CD4-positive, alpha-beta T cell treated with Interferon gamma for 1 hour (primary cell): ENCODE data around the gene MAP2K6.

Experiments used
- DNase-seq: peaks from one replicate; pipeline ENCODE4 v3.0.0-alpha.2; 2020

MAP2K6 gene

DNA sequence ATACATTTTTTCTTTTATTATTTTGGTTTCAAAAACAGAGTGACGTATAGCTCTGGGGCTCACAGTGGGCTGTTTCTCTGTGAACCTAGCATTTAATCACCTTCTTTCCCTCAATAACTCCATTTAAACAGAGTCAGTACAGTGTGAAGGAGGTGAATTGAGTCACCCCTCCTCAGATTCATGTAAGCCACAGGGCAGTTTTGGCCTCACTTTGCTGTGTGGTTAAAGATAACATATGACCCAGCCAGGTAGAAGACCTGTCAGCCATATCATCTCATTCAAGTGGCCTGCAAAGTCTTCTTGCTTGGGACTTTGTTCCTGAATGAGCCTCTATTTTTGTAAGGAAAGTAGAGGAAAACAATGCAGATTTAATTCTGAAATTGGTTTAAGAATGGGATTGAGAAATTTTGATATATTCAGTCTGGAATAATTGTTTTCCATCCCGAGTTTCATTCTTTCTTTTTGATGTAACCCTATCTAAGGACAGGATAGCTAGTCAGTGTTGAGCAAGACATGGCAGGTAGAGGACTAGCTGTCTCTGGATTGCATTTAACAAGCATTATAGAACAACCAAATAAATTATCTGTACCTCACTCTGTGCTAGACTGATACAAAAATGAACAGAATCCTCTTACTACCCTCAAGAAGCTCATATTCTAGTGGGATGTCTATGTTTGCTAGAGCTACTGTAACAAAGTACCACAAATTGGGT lies 13.1 kb downstream of the MAP2K6 start:
- DNase-seq = no peak

DNA sequence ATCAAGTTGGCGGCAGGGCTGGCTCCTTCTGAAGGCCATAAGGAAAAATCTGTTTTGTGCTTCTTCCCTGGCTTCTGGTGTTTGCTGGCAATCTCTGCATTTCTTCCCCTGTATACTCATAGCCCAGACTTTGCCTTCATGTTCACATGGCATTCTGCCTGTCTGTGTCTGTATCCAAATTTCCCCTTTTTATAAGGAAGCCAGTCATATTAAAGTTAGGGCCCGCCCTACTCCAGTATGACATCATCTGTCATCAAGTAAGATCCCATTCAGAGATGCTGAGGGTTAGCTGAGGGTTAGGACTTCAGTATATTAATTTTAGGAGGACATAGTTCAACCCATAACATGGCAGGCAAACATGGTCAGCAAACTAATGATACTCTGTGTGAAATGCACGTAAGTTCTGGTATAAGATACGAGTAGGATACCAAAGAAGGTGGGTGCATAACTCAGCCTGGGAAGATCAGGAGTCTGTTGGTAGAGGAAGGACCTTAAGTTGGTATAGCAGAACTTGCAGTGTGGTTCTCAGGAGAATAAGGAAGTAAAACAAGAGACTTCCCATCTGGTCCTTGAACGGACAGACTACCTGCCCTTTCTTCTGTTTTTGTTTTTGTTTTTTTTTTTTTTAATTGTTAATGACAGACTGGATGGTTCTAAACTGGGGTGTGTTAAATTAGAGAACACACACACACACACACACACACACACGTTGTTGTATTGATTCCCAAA lies 13.9 kb downstream of the MAP2K6 start:
- no peak for DNase-seq

DNA sequence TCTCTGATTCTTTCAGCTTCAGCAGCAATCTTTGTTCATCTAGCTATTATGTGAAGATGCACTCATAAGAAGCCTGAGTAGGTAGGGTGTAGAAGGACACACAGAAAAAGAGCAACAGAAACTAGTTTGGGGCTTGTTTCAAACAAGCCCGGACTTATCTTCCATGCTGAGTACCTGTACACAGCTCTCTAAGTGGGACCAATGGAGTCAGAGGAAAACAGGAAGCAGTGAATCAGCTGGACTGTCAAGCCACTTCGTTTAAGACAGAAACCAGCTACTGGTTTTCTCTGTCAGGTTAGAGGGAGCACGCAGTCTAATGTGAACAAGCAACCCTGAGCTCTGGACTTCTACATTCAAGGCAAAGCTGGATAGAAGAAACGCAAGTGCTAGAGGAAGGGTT lies 16.0 kb downstream of the MAP2K6 start:
- no peak for DNase-seq

DNA sequence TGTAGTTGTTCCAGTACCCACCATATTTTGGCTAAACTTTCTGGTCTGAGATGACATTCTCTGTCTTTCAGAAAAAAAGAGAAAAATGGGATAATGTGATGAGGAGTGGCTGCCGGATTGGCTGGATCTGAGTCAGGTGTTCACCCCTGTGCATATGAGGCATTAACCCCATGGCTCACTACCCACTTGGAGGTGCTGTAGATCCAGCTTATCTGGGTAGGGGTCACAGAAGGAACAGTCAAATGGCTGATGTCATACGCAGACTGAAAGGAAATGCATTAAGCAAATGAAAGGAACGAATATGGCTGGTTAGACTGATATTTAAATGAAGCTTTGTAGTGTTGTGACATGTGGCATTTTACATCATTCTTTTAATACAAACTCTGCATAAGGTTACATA lies 17.3 kb downstream of the MAP2K6 start:
- no peak for DNase-seq

DNA sequence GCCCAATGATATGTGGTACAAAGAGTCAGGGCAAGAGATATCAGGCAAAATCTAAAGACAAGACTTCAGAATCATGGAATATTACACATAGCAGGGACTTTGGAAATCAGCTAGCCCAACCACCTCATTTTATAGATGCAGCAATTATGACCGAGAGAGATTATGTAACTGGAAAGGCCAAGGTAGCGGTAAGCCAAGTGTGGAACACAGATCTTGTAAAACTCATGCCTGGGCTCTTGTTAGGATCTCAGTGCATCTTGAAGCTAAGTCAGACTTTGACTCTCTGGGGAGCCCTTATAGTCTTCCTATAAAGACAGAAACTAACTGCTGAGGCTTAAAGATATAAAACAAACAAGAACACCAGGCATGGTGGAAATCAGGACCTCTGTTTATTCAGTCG lies 18.6 kb downstream of the MAP2K6 start:
- DNase-seq = no peak

DNA sequence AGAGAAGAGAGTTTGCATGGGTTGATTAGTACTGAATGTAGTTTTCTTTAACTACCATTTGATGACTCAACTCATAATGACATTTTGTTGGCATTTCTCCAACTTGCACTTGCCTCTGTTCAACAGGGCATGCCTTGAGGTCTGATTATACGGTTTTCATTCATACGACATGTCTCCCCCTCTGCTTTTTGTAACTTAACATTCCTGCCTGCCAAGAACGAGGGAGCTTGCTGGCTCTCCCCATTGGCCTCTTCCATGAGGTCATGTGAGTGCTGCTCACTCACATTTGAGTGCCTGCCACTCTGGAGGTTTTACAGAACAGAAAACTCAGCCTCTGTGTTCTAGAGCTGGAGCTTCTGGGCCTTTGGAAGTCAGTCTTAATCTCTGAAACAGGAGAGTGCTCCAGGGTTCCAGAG lies 19.7 kb downstream of the MAP2K6 start:
- DNase-seq = no peak

DNA sequence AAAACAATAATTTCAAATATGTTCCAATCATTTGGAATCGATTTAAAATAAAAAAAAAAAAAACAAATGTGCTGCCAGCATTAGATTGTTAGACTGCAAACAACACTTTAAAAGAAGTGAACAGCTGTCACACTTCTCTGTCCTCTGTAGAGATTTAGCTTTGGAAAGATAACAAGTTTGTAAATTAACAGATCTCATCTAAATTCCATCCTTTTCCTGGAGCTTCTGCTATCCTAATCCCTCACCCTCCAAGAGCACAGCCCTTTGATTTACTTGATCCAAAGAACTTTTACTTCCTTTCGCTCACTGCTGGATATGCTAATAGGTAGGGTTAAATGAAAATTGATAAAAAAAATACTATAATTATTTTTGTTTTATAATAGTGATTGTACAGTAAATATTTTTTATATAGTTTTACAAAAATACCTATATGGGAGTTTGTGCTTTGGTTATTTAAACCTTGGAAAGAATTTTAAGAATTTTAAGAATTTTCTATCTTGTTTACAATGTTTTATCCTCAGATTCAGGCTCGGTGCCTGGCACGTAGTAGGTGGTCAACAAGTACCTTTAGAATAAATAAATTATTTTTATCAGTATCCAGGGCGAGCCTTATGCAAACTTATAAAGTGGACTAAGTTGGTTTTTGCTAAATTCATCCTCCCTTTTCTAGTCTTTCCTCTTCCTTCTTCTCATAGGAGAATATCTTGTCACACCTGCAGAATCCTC lies 21.6 kb downstream of the MAP2K6 start:
- no peak for DNase-seq

DNA sequence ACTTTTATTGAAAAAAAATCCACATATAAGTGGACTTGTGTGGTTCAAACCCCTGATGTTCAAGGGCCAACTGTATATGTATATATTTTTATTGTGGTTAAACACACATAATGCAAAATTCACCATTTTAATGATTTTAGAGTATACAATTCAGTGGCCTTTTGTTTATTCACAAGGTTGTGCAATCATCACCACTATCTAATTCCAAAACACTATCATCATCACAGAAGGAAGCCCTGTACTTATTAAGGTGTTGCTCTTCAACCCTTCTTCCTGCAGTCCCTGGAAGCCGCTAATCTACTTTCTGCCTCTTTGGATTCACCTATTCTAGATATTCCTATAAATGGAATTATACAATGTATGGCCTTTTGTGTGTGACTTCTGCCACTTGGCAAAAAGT lies 23.0 kb downstream of the MAP2K6 start:
- DNase-seq = no peak

DNA sequence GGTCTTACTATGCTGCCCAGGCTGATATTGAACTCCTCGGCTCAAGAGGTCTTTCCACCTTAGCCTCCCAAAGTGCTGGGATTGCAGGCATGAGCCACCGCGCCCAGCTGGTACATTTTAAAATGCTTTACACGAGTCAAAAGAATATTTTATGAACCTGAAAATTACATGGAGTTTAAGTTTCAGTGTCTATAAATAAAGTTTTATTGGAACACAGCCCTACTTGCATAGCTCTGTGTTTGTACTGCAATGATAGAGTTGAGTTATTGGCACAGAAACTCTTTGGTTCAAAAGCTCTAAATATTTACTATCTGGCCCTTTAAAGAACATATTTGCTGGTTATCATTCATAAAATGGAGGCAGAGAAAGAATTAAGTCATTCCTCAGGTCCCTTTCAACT lies 24.3 kb downstream of the MAP2K6 start:
- DNase-seq = no peak

DNA sequence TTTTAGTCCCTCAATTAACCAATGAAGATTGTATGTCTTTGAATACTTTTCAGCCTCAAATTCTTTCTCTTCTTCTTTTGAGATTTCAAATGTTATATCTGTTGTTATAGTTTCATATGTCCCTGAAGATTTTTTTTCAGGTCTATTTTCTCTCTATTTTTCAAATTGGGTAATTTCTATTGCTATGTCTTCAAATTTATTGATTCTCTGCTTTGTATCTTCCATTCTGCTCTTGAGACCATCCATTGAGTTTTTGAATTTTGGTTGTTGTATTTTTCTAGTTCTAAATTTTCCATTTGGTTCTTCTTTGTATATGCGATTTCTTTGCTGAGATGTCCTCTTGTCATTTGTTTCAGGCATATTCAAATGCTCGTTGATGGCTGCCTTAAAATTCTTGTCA lies 26.7 kb downstream of the MAP2K6 start:
- DNase-seq = no peak

DNA sequence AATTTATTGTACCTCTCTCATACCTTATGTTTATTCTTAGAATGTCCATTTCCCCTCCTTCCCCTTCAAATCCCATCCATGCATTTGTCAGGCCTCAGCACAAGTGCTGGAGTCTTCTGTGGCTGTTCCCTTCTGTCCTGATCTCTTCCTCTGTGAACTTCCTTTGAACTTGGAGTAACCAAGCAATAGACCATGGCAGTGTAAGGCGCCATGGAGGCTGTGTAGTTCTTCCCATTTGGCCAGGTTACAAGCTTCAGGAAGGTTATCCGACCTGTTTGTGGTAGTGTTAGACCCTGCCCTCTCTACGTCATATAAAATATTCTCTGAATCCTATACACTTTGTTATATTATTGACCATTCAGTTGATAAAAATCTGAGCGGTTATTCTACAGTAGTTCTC lies 28.6 kb downstream of the MAP2K6 start:
- no peak for DNase-seq

DNA sequence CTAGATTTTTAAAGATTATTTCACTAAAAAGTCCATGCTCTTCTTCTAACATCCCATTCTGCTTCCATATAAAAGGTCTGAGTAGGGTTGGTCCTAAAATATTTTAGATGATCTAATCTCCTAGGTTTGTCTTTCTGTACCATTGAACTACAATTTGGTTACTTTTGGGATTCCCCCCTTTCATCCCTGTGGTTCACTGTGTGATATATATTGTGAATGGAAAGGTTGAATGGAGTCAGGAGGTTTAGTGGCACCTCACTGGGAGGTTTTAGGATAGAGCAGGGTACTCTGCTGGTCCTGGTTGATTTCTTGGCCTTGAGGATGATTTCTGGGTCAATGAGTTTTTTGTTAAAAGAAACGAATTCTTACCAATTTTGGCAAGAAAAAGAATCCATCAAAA lies 29.5 kb downstream of the MAP2K6 start:
- no peak for DNase-seq

DNA sequence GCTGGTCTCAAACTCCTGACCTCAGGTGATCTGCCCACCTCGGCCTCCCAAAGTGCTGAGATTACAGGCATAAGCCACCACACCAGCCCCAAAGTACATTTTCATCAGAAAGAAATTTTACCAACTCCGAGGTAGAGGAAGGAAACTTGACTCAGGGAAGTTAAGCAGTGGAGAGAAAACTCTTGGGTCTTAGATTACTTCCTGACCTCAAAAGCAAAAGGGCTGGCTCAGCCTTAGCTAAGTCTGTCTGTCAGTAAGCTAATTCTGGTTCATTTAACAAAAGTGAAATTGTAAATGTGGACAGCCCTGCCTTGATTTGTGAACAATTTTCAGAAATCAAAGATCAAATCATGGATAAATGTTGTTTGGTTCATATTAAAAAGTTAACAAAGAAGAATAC lies 30.6 kb downstream of the MAP2K6 start:
- DNase-seq = no peak

DNA sequence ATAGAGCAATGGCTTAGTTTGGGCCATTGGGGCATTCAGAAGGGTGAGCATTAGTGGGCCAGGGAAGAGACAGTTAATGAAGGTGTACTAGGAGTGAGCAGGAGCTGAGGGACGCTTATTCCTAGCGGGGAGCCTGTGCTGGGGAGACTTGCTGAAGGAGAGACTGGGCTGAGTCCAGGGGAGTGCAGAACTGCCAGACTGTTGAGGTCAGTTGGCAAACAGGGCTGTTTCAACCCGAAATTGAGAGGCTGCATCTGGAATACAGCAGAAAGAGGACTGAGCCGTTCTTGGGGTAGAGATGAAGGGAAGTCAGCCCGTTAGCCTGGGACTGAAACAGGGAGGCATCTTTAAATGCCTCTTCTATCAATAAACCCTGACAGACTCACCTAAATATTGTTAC lies 33.2 kb downstream of the MAP2K6 start:
- DNase-seq = no peak

DNA sequence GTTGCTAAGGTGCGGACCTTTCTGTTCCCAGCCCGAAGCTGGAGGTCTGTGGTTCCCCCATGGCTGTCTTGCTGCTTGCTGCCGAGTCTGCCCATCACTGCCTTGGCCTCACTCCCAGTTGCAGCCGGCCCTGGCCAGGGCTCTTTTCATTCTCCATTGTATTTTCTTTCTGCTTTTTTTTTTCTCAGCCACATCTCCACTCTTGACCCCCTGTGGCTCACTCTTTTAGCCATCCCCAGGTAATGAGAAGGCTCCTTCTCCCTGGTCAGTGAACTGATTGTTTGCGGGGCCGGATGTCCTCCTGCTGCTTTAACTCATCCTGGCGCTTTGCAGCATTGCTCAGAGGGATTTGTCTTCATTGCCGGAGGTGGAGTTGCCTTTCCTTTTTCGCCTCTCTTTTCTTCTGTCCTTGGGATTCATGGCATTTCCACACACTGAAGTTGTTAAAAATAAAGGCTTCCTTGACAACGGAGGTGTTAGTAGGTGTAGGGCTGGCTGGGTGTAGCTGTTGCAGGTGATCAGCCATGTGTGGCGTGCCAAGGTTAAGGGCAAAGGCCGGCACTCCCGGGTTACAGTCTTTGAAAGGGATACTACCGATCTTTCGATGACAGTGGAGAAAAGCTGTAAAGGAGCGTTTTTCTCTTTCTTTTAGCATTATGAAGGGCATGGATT lies 34.1 kb downstream of the MAP2K6 start:
- no peak for DNase-seq

DNA sequence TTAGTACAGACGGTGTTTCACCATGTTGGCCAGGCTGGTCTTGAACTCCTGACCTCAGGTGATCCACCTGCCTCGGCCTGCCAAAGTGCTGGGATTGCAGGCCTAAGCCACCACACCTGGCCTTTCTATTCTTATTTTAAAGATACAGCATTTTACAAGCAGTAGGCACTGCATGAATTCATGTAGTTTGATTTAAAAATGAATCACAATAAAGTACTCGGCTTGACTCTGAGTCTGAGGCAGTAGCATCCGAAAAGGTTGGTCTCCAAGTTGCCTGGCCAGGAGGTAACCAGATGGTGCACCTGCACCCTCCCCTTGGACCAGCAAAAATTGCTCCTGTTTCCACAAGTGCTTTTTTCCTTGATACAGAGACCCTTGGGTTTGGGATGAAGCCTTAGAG lies 35.6 kb downstream of the MAP2K6 start:
- DNase-seq = no peak

DNA sequence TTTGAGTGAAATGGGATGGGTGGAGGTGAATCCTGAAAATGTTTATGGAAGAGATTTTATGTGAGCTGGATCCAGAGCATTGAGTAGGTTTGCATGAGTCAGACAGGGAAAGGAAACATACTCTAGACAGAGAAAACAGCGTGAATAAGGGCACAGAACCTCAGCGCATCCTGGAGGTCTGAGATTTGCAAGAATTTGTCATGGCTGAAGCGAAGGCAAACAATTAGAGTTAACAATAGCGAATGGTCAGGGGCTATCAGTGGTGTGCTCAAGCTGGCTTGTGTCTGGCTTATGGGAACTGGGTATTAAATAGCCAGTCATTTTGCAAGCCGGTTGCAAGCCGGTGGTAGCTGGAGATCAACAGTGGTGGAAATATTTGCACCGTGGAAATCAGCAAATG lies 36.4 kb downstream of the MAP2K6 start:
- DNase-seq = no peak

DNA sequence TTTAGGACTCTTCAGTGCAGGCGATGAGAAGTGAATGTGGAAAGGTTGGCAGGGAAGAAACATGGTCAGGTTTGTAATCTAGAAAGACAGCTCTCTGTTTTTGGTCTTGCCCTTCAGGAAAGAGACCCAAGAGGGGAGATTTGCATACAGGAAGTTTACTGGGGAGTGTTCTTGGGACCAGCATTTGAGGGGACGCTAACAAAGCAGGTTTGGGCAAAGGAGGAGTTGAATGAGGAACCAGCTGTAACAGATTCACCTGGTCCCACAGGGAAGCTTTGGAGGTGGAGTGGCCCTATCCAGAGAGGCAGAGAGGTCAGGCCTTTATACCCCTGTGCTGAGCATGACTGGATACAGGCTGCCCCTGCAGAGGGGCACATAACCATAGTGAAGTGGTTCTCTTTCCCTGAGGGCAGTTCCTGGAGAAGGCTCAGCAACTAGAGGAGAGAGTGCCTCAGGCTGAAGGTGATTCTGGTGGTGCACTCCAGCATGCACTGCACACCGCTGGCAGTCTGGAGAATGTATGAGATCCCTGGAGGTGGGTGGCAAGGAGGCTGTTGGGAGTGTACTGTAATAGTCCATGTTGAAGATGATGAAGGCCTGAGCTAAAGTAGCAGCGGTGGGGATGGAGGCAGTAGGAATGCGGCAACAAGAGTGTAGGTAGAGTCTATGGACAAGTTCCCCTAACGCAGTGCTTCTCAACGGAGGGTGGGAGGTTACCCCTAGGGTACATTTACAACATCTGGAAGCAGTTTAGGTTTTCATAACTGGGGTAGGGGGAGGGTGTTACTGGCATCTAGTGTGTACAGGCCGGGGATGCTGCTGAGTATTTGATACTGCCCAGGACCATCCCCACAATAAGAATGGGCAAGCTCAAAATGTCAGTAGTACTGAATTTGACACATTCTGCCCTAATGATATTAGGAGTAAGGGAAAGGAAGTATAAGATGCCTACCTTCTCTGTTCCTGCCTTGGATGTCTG lies 37.2 kb downstream of the MAP2K6 start:
- no peak for DNase-seq

DNA sequence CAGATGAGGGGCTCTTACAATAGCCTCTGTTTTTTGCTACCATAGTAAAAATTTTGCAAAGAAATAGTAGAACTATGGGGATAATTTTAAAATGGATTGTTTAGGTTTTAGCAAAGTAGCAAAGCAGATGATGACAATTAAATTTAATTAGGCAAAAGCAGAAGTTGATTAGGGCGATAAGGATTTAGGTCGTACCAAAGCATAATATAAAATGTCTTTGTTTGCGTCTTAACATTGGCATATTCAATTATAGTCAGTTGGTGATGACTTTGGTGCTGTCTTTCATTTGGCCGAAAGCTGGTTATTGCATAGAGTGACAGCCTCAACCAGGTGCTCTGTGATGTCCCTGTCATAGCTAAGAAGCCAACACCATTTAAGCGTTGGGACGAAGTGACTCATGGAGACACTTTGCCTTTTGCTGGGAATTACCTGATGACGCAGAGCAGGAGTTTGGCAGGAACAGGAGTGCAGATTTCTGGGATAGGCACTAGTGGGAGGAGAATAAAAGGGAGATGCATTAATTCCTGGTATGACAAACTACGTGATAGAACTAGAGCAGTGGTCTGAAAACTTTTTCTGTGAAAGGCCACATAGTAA lies 38.3 kb downstream of the MAP2K6 start:
- no peak for DNase-seq

DNA sequence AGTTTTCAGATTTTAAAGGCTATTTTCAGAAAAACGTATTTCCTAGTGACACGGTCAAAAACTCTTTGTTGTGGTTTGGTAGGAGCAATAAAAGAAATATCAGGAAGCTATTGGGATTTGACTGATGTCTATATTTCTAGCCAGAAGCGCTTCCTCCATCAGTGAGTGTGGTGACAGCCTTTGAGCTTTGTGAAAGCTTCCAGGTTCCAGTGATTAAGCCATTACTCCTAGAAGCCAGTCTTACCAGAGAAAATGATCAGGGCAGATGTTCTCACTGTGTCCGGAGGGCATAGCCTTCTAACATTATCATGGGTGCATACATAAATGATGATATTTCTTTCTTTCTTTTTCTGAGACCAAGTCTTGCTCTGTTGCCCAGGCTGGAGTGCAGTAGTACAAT lies 39.6 kb downstream of the MAP2K6 start:
- no peak for DNase-seq

DNA sequence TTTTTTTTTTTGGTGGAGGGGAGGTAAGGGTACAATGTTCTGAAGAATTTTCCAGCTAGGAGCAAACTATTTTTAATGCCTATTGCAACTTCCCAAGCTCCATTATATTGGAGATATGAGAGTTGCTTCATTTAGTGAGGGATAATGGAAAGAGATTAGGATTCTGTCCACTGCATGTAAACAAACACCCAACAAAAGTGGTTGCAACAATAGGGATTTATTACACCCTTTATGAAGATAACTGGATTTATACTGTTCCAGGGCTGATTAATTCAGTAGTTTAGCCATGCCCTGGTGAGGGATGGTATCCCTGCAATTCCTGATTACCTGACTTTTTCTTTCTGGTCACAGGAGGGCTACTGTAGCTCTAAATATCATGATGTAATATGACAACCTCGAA lies 40.5 kb downstream of the MAP2K6 start:
- no peak for DNase-seq

DNA sequence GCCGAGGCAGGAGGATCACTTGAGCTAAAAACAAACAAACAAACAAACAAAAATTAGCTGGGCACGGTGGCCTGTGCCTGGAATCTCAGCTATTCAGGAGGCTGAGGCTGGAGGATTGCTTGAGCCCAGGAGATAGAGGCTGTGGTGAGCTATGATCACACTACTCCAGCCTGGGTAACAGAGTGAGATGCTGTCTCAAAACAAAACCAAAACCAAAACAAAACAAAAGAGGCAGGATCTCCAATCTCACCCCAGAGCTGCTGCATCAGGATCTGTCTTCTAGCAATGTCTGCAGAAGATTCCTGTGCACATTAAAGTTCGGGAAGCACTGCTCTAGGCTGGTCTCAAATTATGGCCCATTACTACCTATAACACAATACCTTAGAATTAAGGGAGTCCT lies 43.1 kb downstream of the MAP2K6 start:
- DNase-seq = no peak
